Chondrocyte (in vitro differentiated cells): ENCODE results near the gene TPGS2. TPM values are rescaled to one million over a fixed set of nuclear protein-coding genes. Genes with fewer than 3 reads are reported as not detected.
"Not testable (repeated sequence)": the region's sequence is repeated elsewhere in the genome, so short reads cannot be mapped to it uniquely, and the experiment has no call there.

Experiments used
- DNase-seq: peaks from one replicate; pipeline ENCODE4 v3.0.0; 2021; ENCODE audit warnings: mixed read lengths, low spot score
- H3K27ac Mint-ChIP-seq: one replicate; pipeline ENCODE4 v1.8.0; 2021; ENCODE audit warnings: mild to moderate bottlenecking, moderate library complexity, mixed read lengths; ENCODE audit not compliant: unreplicated experiment
- H3K27me3 Mint-ChIP-seq: 2 replicates; pipeline ENCODE4 v1.8.0; 2021; ENCODE audit warnings: low read depth, mixed read lengths
- H3K36me3 Mint-ChIP-seq: 2 replicates; pipeline ENCODE4 v1.8.0; 2021; ENCODE audit warnings: low read depth, mixed read lengths
- H3K4me1 Mint-ChIP-seq: 2 replicates; pipeline ENCODE4 v1.8.0; 2021; ENCODE audit warnings: low read depth, mild to moderate bottlenecking, mixed read lengths
- H3K4me3 Mint-ChIP-seq: one replicate; pipeline ENCODE4 v1.8.0; 2021; ENCODE audit warnings: mild to moderate bottlenecking, moderate library complexity, mixed read lengths; ENCODE audit not compliant: unreplicated experiment
- H3K9me3 Mint-ChIP-seq: 2 replicates; pipeline ENCODE4 v1.8.0; 2021; ENCODE audit warnings: low read depth, mixed read lengths
- long read RNA-seq: library from polyadenylated mRNA; stranded (forward); transcript quantifications from one replicate; pipeline ENCODE4 v2.0.0, GENCODE V29; 2021
- total RNA-seq: library from RNA; stranded (reverse); gene quantifications from 3 replicates; pipeline ENCODE4 v1.2.1, GENCODE V29; 2021
- TF ChIP-seq, protein P1 (sequence below): fragments of 200-600 bp; sonication (generic); IDR thresholded peaks from 2 replicates; pipeline ENCODE4 v1.5.0; 2021; ENCODE audit warnings: antibody characterized with exemption, mild to moderate bottlenecking, moderate library complexity

Gene TPGS2, protein sequence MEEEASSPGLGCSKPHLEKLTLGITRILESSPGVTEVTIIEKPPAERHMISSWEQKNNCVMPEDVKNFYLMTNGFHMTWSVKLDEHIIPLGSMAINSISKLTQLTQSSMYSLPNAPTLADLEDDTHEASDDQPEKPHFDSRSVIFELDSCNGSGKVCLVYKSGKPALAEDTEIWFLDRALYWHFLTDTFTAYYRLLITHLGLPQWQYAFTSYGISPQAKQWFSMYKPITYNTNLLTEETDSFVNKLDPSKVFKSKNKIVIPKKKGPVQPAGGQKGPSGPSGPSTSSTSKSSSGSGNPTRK
- total RNA-seq = 75.5 to 111 TPM (median 107 TPM) in 3 replicates
- long read RNA-seq, full-length matches to known transcripts = 149 of 182 reads
- long read RNA-seq, partial matches to known transcripts = 15 of 182 reads
- long read RNA-seq, other reads (novel, unspliced or antisense) = 18 of 182 reads

DNA sequence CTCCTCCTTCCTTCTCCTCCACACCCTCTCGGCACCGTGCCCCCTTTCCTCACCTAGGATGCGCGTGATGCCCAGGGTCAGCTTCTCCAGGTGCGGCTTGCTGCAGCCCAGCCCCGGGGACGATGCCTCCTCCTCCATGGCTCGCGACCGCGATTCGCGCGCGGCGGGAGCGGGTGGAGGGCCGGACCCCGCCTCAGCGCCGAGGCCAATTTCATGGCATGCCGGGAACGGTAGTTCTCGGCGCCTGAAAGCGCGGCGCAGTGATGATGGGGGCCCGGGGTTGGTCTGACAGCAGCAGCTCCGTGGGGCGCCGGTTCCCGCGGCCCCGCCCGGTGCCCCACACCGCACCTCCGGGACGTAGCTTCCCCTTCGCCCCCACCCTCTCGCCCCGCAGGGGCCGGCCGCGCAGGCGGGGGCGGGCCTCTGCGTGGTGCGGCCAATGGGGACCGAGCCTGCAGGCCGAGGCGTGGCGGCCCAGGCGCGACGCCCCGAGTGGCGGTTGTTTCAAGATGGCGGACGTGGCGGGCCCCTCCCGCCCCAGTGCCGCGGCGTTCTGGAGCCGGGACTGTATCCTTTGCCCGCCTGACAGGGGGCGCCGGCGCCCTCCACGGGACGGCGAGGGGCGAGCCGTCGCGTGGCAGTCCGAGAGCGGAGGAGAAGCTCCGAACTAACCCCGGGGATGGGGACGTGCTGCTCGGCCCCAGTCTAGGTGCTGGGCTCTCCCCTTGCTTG, at the start of gene TPGS2, which contains the start of gene KIAA1328:
TSS of gene TPGS2 (minus strand) at position 373 of the 732 bp plus-strand sequence. CDS start at position 138, 235 bp downstream.
TSS of gene KIAA1328 (plus strand) at position 498 of the 732 bp plus-strand sequence. CDS start at position 510, 12 bp downstream.
- TF ChIP-seq, protein P1, sequence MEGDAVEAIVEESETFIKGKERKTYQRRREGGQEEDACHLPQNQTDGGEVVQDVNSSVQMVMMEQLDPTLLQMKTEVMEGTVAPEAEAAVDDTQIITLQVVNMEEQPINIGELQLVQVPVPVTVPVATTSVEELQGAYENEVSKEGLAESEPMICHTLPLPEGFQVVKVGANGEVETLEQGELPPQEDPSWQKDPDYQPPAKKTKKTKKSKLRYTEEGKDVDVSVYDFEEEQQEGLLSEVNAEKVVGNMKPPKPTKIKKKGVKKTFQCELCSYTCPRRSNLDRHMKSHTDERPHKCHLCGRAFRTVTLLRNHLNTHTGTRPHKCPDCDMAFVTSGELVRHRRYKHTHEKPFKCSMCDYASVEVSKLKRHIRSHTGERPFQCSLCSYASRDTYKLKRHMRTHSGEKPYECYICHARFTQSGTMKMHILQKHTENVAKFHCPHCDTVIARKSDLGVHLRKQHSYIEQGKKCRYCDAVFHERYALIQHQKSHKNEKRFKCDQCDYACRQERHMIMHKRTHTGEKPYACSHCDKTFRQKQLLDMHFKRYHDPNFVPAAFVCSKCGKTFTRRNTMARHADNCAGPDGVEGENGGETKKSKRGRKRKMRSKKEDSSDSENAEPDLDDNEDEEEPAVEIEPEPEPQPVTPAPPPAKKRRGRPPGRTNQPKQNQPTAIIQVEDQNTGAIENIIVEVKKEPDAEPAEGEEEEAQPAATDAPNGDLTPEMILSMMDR = peak; percentile 80
- H3K36me3 Mint-ChIP-seq = peaks cover 2% of the 10 kb centered on the region
- H3K27me3 Mint-ChIP-seq = no peaks in the 10 kb centered on the region
- H3K27ac Mint-ChIP-seq = peak within 1 kb of the TSS; percentile 96
- H3K9me3 Mint-ChIP-seq = no peaks in the 10 kb centered on the region
- DNase-seq = peak; percentile 95
- H3K4me3 Mint-ChIP-seq = peak within 1 kb of the TSS; percentile 98
- H3K4me1 Mint-ChIP-seq = peaks cover 32% of the 10 kb centered on the region

DNA sequence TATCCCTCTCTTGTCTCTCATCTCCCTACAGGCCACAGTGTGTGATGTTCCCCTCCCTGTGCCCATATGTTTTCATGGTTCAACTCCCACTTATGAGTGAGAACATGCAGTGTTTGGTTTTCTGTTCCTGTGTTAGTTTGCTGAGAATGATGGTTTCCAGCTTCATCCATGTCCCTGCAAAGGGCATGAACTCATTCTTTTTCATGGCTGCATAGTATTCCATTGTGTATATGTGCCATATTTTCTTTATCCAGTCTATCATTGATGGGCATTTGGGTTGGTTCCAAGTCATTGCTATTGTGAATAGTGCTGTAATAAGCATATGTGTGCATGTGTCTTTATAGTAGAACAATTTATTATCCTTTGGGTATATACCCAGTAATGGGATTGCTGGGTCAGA, 45.0 kb upstream of the TPGS2 start:
- H3K27me3 Mint-ChIP-seq, H3K4me1 Mint-ChIP-seq, H3K4me3 Mint-ChIP-seq, DNase-seq, H3K27ac Mint-ChIP-seq: not testable (repeated sequence)
- Mint-ChIP-seq H3K9me3 (peaks cover 15% of the 10 kb centered on the region), H3K36me3 (peaks cover 13% of the 10 kb centered on the region)

DNA sequence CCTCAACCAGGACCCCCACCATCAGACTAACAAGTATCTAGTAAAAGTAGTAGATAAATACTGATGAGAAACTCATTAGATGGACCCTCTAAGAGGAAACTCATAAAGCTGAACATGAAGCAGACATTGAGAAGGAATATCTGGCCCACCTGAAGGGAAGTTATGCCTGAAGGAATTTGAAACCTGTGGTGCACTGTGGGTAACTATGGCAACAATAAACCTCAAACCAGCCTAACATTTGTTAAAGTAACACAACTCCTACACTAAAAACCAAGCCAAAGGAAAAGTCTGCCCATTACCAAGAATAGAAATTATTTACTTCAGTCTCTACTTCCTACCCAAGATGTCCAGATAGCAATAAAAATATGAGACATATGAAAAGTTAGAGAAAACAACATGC, 43.5 kb upstream of the TPGS2 start:
- Mint-ChIP-seq H3K27me3 (no peaks in the 10 kb centered on the region), H3K9me3 (peaks cover 10% of the 10 kb centered on the region), H3K4me3 (no peak overlapping the region), H3K27ac (no peak overlapping the region), H3K4me1 (peaks cover 6% of the 10 kb centered on the region), H3K36me3 (peaks cover 13% of the 10 kb centered on the region)
- DNase-seq = no peak
- TF ChIP-seq, protein P1 = no peak

DNA sequence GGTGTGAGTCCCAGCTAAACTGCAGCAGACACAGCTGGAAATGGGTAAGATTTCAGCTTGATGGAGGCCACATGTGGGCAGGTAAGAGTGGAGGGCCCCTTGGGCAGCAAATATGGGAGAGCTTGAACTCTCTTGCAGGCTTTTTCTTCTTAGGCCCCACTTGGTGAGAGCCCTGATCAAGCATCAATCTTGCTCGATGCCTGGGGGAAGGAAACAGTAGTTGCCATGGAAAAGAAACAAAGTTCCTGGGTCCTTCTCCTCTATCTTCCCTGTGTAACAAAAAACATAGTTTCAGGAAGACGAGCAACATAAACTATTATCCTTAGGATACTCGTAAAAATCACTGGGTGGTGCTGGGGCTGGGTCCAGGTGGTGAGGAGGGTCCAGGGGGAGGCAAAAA, 43.0 kb upstream of the TPGS2 start:
- TF ChIP-seq, protein P1 = no peak
- Mint-ChIP-seq H3K4me1 (peaks cover 6% of the 10 kb centered on the region), H3K27ac (no peak overlapping the region)

DNA sequence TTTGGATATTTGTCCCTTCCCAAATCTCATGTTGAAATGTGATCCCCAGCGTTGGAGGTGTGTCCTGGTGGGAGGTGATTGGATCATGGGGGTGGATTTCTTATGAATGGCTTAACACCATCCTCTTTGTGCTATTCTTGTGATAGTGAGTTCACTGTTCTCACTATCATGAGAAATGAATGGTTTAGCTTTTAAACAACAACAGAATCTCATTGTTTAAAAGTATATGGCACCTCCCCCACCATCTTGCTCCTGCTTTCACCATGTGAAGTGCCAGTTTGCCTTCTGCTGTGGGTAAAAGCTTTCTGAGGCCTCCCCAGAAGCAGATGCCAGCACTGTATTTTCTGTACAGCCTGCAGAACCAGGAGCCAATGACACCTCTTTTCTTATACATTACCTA, 38.3 kb upstream of the TPGS2 start:
- no peak for DNase-seq
- Mint-ChIP-seq H3K36me3 (peaks cover 10% of the 10 kb centered on the region), H3K4me3 (no peak overlapping the region), H3K27ac (no peak overlapping the region), H3K27me3 (no peaks in the 10 kb centered on the region), H3K4me1 (peaks cover 1% of the 10 kb centered on the region), H3K9me3 (peaks cover 4% of the 10 kb centered on the region)
- TF ChIP-seq, protein P1 = no peak

More for the DNA sequence above, 43.0 kb upstream of the TPGS2 start:
- peaks cover 10% of the 10 kb centered on the region for H3K9me3 Mint-ChIP-seq
- no peak overlapping the region for H3K4me3 Mint-ChIP-seq
- no peaks in the 10 kb centered on the region for H3K27me3 Mint-ChIP-seq
- peaks cover 13% of the 10 kb centered on the region for H3K36me3 Mint-ChIP-seq
- DNase-seq = no peak
